ENCODE results near the gene SPATA33. TPM values are rescaled to one million over a fixed set of nuclear protein-coding genes. Genes with fewer than 3 reads are reported as not detected.

The SPATA33 gene
- total RNA-seq (4.7 TPM), polyA plus RNA-seq (8.1 TPM)
- long read RNA-seq, donor 1 = 0 reads
- long read RNA-seq, donor 2 = 0 reads
- long read RNA-seq, donor 3, transcript SPATA33-204 (2 exons, 2,368 nt) = major isoform, 6 of 13 reads
- long read RNA-seq, donor 3, partial matches to known transcripts = 0 of 13 reads
- long read RNA-seq, donor 3, other reads (novel, unspliced or antisense) = 0 of 13 reads
- long read RNA-seq, donor 4, partial matches to known transcripts = 0 of 1 reads
- long read RNA-seq, donor 4, other reads (novel, unspliced or antisense) = 0 of 1 reads
- long read RNA-seq, donor 5, transcript SPATA33-210 (2 exons, 1,546 nt) = major isoform, 5 of 11 reads
- long read RNA-seq, donor 5, transcript SPATA33-204 (2 exons, 2,368 nt) = major isoform, 5 of 11 reads
- long read RNA-seq, donor 5, partial matches to known transcripts = 0 of 11 reads
- long read RNA-seq, donor 5, other reads (novel, unspliced or antisense) = 0 of 11 reads
- long read RNA-seq, donor 6, partial matches to known transcripts = 0 of 2 reads
- long read RNA-seq, donor 6, other reads (novel, unspliced or antisense) = 0 of 2 reads
- long read RNA-seq, donor 7, partial matches to known transcripts = 0 of 2 reads
- long read RNA-seq, donor 7, other reads (novel, unspliced or antisense) = 0 of 2 reads
- long read RNA-seq, donor 8 = 0 reads
- long read RNA-seq, donor 9, partial matches to known transcripts = 0 of 3 reads
- long read RNA-seq, donor 9, other reads (novel, unspliced or antisense) = 0 of 3 reads
- long read RNA-seq, donor 10, partial matches to known transcripts = 0 of 2 reads
- long read RNA-seq, donor 10, other reads (novel, unspliced or antisense) = 0 of 2 reads

DNA sequence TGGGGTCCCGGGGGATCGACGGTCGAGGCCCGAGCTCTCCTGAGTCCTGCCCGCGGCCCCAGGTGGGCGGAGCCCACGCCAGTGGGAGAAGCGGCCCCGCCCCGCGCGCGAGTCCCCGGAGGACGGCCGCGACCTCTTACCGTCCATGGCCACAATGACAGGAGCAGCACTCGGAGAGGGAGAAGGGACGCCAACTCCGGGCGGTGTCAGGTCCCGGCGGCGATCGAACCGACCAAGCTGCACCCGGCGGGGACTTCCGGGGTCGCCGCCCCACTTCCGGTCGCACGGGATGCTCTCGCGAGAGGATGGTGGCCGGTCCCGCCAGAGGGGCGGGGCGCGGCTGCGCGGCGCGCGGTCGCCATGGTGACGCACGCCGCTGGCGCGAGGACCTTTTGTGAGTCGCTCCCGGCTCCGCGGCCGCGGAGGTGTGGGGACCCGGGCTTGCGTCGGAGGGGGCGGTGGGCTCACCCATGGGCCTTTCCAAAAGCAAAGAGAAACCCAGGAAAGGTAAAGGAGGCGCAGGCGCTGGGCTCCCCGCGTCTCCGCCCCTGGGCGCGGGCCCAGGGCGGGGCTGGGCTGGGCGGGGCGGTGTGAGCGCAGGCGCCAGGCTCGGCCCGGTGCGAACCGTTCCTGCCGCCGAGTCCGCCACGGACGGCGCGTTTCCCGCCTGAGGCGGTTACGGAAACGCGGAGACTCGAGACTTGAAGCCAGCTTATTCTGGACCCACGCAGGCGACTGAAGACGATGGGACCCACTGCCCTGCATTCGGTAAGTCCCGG, at the start of gene SPATA33, which contains the start of gene CHMP1A:
SPATA33 (plus strand) TSS at position 395 of the 779 bp plus-strand sequence; CDS start at position 471, 76 bp downstream.
CHMP1A (minus strand) TSS at position 267 of the 779 bp plus-strand sequence; CDS start at position 147, 120 bp downstream.
- no peaks in the 10 kb centered on the region for H3K27me3 ChIP-seq (ENCODE audit: control insufficient read depth in 2 of 2, insufficient read depth in 1 of 2, low read length in 1 of 2)
- H3K4me3 ChIP-seq (ENCODE audit: low read length in 2 of 2) = peak within 1 kb of the TSS; percentile 88 to 90
- peak; percentile 50 to 94 (median 87) for DNase-seq (ENCODE audit: low read depth in 6 of 9, low spot score in 9 of 9)
- H3K4me1 ChIP-seq (ENCODE audit: control insufficient read depth in 2 of 2, insufficient read depth in 2 of 2, low read length in 2 of 2) = peaks cover 17 to 21% of the 10 kb centered on the region in 2 donors
- peak within 1 kb of the TSS; percentile 26 to 86 for H3K27ac ChIP-seq (ENCODE audit: low read depth in 1 of 2, low read length in 1 of 2)
- under 1% methylated on average over 99 of the region's 99 CpGs for WGBS
- peaks cover 13 to 21% of the 10 kb centered on the region in 2 donors for H3K36me3 ChIP-seq (ENCODE audit: control insufficient read depth in 2 of 2, insufficient read depth in 2 of 2, low read length in 1 of 2)
- H3K9me3 ChIP-seq (ENCODE audit: control insufficient read depth in 2 of 2, insufficient read depth in 1 of 2, low read length in 1 of 2) = peaks cover 0 to 4% of the 10 kb centered on the region in 2 donors

DNA sequence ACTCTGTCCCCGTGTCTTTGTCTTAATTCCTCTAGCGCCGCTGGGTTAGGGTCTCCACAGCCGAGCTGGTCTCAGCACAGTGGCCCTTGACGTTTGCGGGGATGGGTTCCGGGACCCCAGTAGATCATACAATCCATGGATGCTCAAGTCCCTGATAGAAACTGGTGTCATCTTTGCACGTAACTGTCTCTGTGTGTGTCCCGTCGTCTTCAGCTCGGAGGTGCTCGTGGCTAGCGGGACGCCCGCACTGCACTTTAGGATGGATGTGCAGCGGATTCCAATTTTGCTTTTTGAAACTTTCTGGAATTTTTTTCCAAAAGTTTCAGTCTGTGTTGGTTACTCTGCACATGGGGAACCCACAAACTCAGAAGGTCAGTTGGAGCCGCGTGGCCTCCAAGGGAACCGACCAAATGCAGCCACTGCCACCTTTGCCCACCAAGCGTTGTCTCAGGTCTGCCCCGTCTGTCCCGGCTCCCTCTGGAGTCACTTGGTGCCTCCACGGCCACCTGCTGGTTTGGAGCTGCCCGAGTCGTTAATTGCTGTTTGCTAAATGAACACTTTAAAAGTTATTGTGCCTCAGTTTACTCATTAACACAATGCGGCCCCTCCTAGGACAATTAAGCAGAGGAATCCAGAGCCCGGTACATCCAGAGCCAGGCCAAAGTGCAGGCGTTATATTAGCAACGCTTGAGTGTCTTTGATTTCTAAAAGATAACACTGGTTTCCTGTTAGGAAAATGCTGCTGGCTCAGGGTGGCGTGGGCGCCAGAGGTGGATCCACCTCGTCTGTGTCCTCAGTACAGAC, 49.5 kb upstream of the SPATA33 start:
- Histone ChIP-seq H3K27ac (ENCODE audit: low read depth in 1 of 2, low read length in 1 of 2) (peak overlapping the region; percentile 83 to 99), H3K4me1 (ENCODE audit: control insufficient read depth in 2 of 2, insufficient read depth in 2 of 2, low read length in 2 of 2) (peaks cover 29 to 67% of the 10 kb centered on the region in 2 donors), H3K27me3 (ENCODE audit: control insufficient read depth in 2 of 2, insufficient read depth in 1 of 2, low read length in 1 of 2) (no peaks in the 10 kb centered on the region), H3K9me3 (ENCODE audit: control insufficient read depth in 2 of 2, insufficient read depth in 1 of 2, low read length in 1 of 2) (peaks cover 0 to 5% of the 10 kb centered on the region in 2 donors), H3K36me3 (ENCODE audit: control insufficient read depth in 2 of 2, insufficient read depth in 2 of 2, low read length in 1 of 2) (no peaks in the 10 kb centered on the region), H3K4me3 (ENCODE audit: low read length in 2 of 2) (peak overlapping the region; percentile 3 to 11)
- 86% methylated on average over 32 of the region's 32 CpGs for WGBS
- no peak for DNase-seq (ENCODE audit: low read depth in 6 of 9, low spot score in 9 of 9)

DNA sequence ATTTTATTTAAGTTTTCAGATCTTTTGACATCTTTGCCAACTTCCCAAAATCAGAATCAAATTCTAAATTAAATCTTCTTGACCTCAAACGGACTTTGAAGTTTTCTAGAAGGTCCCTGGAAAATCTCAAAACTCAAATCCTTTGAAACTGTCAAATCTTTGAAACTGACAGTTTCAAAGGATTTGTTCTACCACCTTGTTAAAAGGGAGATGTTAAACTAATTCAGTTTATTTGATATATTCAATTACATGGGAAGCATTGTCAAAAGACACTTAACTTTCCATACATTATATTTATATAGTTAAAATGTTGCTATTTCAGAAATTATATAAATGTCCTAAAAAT, 47.6 kb upstream of the SPATA33 start:
- WGBS = 90% methylated on average over 1 of the region's 1 CpG

DNA sequence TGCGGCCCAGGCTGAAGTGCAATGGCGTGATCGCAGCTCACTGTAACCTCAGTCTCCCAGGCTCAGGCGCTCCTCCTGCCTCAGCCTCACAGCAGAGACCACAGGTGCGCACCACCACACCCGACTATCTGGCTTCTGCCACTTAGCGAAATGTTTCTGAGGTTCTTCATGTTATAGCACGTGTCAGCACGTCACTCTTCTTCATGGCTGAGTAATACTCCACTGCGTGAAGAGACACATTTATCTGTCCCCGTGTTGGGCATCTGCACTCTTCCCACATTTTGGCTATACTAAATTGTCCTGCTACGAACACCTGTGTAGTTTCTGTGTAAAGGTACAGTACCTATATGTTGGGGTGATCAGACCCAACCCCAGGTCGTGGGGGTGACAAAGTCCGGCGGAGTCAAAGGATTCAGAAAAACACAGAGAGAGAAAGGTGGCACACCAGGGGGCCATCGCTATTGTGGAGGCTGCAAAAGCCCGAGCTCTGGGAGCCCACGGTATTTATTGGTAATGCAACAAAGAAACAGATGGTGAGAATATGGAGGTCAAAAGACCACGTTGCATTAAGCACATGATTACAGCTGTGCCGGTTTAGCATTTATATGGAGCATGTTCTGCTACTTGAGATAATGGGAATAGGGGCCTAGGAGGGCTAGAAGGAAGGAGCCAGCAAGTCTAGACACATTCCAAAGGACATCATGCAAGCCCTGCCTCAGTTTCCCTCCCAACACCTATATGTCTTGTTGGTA, 45.0 kb upstream of the SPATA33 start:
- no peaks in the 10 kb centered on the region for H3K27me3 ChIP-seq (ENCODE audit: control insufficient read depth in 2 of 2, insufficient read depth in 1 of 2, low read length in 1 of 2)
- peaks cover 0 to 18% of the 10 kb centered on the region in 2 donors for H3K9me3 ChIP-seq (ENCODE audit: control insufficient read depth in 2 of 2, insufficient read depth in 1 of 2, low read length in 1 of 2)
- H3K36me3 ChIP-seq (ENCODE audit: control insufficient read depth in 2 of 2, insufficient read depth in 2 of 2, low read length in 1 of 2) = no peaks in the 10 kb centered on the region
- no peak for DNase-seq (ENCODE audit: low read depth in 6 of 9, low spot score in 9 of 9)
- peak overlapping the region in 1 of 2 donors; percentile 23 for H3K27ac ChIP-seq (ENCODE audit: low read depth in 1 of 2, low read length in 1 of 2)
- H3K4me1 ChIP-seq (ENCODE audit: control insufficient read depth in 2 of 2, insufficient read depth in 2 of 2, low read length in 2 of 2) = peaks cover 24 to 54% of the 10 kb centered on the region in 2 donors
- 95% methylated on average over 20 of the region's 20 CpGs for WGBS
- H3K4me3 ChIP-seq (ENCODE audit: low read length in 2 of 2) = no peak overlapping the region

More for the DNA sequence above, 47.6 kb upstream of the SPATA33 start:
- Histone ChIP-seq H3K4me1 (ENCODE audit: control insufficient read depth in 2 of 2, insufficient read depth in 2 of 2, low read length in 2 of 2) (peaks cover 31 to 72% of the 10 kb centered on the region in 2 donors), H3K27me3 (ENCODE audit: control insufficient read depth in 2 of 2, insufficient read depth in 1 of 2, low read length in 1 of 2) (no peaks in the 10 kb centered on the region), H3K9me3 (ENCODE audit: control insufficient read depth in 2 of 2, insufficient read depth in 1 of 2, low read length in 1 of 2) (peaks cover 0 to 8% of the 10 kb centered on the region in 2 donors), H3K4me3 (ENCODE audit: low read length in 2 of 2) (no peak overlapping the region), H3K27ac (ENCODE audit: low read depth in 1 of 2, low read length in 1 of 2) (no peak overlapping the region), H3K36me3 (ENCODE audit: control insufficient read depth in 2 of 2, insufficient read depth in 2 of 2, low read length in 1 of 2) (no peaks in the 10 kb centered on the region)
- no peak for DNase-seq (ENCODE audit: low read depth in 6 of 9, low spot score in 9 of 9)

DNA sequence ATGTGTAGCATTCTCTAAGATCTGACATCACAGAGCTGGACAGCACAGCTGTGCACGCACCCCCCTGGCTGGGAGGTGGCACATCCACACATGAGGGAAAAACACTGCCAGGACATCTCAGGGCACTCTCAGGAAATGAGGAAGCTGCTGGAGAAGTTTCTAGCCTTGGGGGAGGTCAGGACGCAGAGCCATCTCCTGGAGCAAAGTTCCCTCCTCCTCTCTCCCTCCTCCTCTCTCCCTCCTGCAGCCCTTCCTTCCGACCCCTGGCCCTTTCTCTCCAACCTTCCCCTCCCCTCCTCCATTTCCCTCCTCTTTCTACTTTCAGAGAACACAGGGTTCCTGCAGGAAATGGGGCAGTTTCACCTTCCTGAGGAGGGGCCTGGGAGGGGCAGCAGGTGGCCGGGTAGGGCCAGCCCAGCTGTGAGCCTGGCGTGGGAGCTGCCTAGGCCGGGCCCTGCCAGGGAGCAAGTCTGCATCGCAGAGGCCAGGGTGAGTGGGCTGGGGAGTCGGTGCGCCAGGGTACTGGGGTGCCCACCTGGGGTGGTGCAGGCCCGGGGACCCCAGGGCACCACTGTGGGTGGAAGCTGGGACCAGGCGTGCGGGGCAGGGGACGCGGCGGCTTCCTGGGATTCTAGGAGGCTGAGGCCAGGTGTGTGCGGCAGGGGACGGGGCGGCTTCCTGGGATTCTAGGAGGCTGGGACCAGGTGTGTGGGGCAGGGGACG, 44.2 kb upstream of the SPATA33 start, which contains the start of gene DPEP1:
DPEP1 (plus strand) TSS at position 412 of the 723 bp plus-strand sequence. CDS start 16,769 bp downstream, outside the sequence.
- Histone ChIP-seq H3K27me3 (ENCODE audit: control insufficient read depth in 2 of 2, insufficient read depth in 1 of 2, low read length in 1 of 2) (no peaks in the 10 kb centered on the region), H3K4me1 (ENCODE audit: control insufficient read depth in 2 of 2, insufficient read depth in 2 of 2, low read length in 2 of 2) (peaks cover 16 to 46% of the 10 kb centered on the region in 2 donors), H3K36me3 (ENCODE audit: control insufficient read depth in 2 of 2, insufficient read depth in 2 of 2, low read length in 1 of 2) (no peaks in the 10 kb centered on the region), H3K4me3 (ENCODE audit: low read length in 2 of 2) (no peak within 1 kb of the TSS), H3K27ac (ENCODE audit: low read depth in 1 of 2, low read length in 1 of 2) (peak within 1 kb of the TSS in 1 of 2 donors; percentile 23), H3K9me3 (ENCODE audit: control insufficient read depth in 2 of 2, insufficient read depth in 1 of 2, low read length in 1 of 2) (peaks cover 0 to 18% of the 10 kb centered on the region in 2 donors)
- DNase-seq (ENCODE audit: low read depth in 6 of 9, low spot score in 9 of 9) = peak in 1 of 9 donors; percentile 43
- WGBS = 53% methylated on average over 19 of the region's 19 CpGs

DNA sequence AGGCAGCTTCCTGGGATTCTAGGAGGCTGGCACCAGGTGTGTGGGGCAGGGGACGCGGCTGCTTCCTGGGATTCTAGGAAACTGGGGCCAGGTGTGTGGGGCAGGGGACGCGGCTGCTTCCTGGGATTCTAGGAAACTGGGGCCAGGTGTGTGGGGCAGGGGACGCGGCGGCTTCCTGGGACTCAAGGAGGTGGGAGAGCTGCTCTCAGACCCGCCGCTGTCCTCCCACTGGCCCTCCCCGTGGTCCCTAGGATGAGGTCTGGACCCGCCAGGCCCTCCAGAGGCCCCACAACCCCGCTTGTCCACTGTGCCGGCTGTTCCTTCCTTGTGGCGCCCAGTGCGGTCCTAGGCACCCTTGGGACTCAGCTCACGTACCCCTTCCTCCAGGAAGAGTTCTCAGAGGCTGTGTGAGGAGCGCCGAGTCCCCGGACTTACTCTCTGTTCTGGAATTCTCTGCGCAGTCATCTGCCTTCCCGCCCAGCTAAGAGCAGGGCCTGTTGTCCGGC, 43.6 kb upstream of the SPATA33 start:
- 87% methylated on average over 22 of the region's 22 CpGs for WGBS
- no peak for DNase-seq (ENCODE audit: low read depth in 6 of 9, low spot score in 9 of 9)
- Histone ChIP-seq H3K4me1 (ENCODE audit: control insufficient read depth in 2 of 2, insufficient read depth in 2 of 2, low read length in 2 of 2) (peaks cover 12 to 40% of the 10 kb centered on the region in 2 donors), H3K4me3 (ENCODE audit: low read length in 2 of 2) (no peak overlapping the region), H3K27me3 (ENCODE audit: control insufficient read depth in 2 of 2, insufficient read depth in 1 of 2, low read length in 1 of 2) (no peaks in the 10 kb centered on the region), H3K36me3 (ENCODE audit: control insufficient read depth in 2 of 2, insufficient read depth in 2 of 2, low read length in 1 of 2) (no peaks in the 10 kb centered on the region), H3K9me3 (ENCODE audit: control insufficient read depth in 2 of 2, insufficient read depth in 1 of 2, low read length in 1 of 2) (peaks cover 0 to 18% of the 10 kb centered on the region in 2 donors), H3K27ac (ENCODE audit: low read depth in 1 of 2, low read length in 1 of 2) (no peak overlapping the region)

DNA sequence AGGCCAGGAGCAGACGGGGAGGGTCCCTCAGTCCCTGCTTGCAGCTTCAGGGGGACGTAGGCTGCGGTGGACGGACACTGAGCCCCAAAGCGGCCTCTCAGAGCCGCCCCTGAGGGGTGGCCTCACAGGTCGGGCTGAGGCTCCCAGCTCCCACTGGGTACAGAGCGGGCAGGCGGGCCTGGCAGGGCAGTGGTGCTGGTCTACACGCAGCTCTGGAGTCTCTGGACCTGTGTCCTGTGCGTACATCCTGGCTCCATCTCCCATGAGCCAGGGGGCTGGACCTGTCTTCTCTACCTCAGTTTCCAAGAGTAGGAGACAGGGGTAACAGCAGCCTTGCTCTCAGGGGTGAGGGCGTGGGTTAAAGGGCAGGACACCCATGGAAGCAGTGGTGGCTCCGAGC, 42.5 kb upstream of the SPATA33 start:
- no peak overlapping the region for H3K27ac ChIP-seq (ENCODE audit: low read depth in 1 of 2, low read length in 1 of 2)
- peaks cover 0 to 18% of the 10 kb centered on the region in 2 donors for H3K9me3 ChIP-seq (ENCODE audit: control insufficient read depth in 2 of 2, insufficient read depth in 1 of 2, low read length in 1 of 2)
- WGBS = 90% methylated on average over 13 of the region's 13 CpGs
- no peak overlapping the region for H3K4me3 ChIP-seq (ENCODE audit: low read length in 2 of 2)
- H3K27me3 ChIP-seq (ENCODE audit: control insufficient read depth in 2 of 2, insufficient read depth in 1 of 2, low read length in 1 of 2) = no peaks in the 10 kb centered on the region
- H3K36me3 ChIP-seq (ENCODE audit: control insufficient read depth in 2 of 2, insufficient read depth in 2 of 2, low read length in 1 of 2) = no peaks in the 10 kb centered on the region
- peaks cover 12 to 31% of the 10 kb centered on the region in 2 donors for H3K4me1 ChIP-seq (ENCODE audit: control insufficient read depth in 2 of 2, insufficient read depth in 2 of 2, low read length in 2 of 2)
- no peak for DNase-seq (ENCODE audit: low read depth in 6 of 9, low spot score in 9 of 9)

All from thymus (tissue), 14 donors.